ENCODE results near the gene CCDC78. TPM values are rescaled to one million over a fixed set of nuclear protein-coding genes. Genes with fewer than 3 reads are reported as not detected.

Gene CCDC78
- total and polyA plus RNA-seq, 2 donors (not counting 3 experiments of a cell fraction or from before 2014, with no cell fraction given), result 0.50 to 1.3 TPM

- no peak overlapping the region for H3K4me3 ChIP-seq (replicated peaks in 1 of 3; ENCODE audit: insufficient read depth in 1 of 3, low read depth in 1 of 3, low read length in 3 of 3)
- H3K4me1 ChIP-seq (ENCODE audit: control insufficient read depth, extremely low read depth, insufficient read depth, low read length), result peaks cover 5% of the 10 kb centered on the region
- TF ChIP-seq MYC (IDR thresholded peaks at IDR 0.05; ENCODE audit: low read depth, low read length) (no peak), CTCF (IDR thresholded peaks at IDR 0.05; ENCODE audit: extremely low read depth in 1 of 2, insufficient read depth in 1 of 2, low read depth in 1 of 2, low read length in 2 of 2) (no peak), EZH2 (IDR thresholded peaks at IDR 0.05; ENCODE audit: borderline replicate concordance, low read depth, low read length, severe bottlenecking) (no peak), MAX (IDR thresholded peaks at IDR 0.05; ENCODE audit: insufficient read depth, insufficient read length) (no peak), POLR2AphosphoS5 (IDR thresholded peaks at IDR 0.05; ENCODE audit: insufficient read depth, low read depth, low read length) (no peak), FOS (IDR thresholded peaks at IDR 0.05; ENCODE audit: borderline replicate concordance, insufficient read depth, low read length) (no peak), GATA2 (IDR thresholded peaks at IDR 0.05; ENCODE audit: insufficient read depth, insufficient read length, low read depth, low read length) (no peak), POLR2A (IDR thresholded peaks at IDR 0.05; ENCODE audit: low read depth, low read length) (no peak), JUN (IDR thresholded peaks at IDR 0.05; ENCODE audit: borderline replicate concordance, insufficient read depth, insufficient read length, low read depth) (no peak)
- H3K36me3 ChIP-seq (ENCODE audit: control insufficient read depth in 2 of 2, extremely low read depth in 1 of 2, insufficient read depth in 2 of 2, low read length in 2 of 2), result no peaks in the 10 kb centered on the region
- no peaks in the 10 kb centered on the region for H4K20me1 ChIP-seq (replicated peaks; ENCODE audit: control insufficient read depth, extremely low read depth, insufficient read depth, low read length)
- no peak for DNase-seq (ENCODE audit: low read depth, low spot score)
- no peaks in the 10 kb centered on the region for H3K79me2 ChIP-seq (ENCODE audit: control insufficient read depth, insufficient read depth, low read length)
- ChIA-PET POLR2A (no interaction called here), CTCF (interaction anchor here (1.0 to 2.4 kb wide), 4 partner anchors 9 to 346 kb away, joined by 3 to 17 read pairs (median 4); partner anchors contain the start of gene WDR24)
- H3K27me3 ChIP-seq (ENCODE audit: control insufficient read depth in 2 of 2, insufficient read depth in 2 of 2, low read length in 2 of 2), result peaks cover 12 to 16% of the 10 kb centered on the region in 2 experiments
- H2AFZ ChIP-seq (ENCODE audit: low read depth, low read length), result no peak overlapping the region
- H3K4me2 ChIP-seq (ENCODE audit: insufficient read depth, low read length), result no peak overlapping the region
- H3K9me1 ChIP-seq (replicated peaks; ENCODE audit: control insufficient read depth, extremely low read depth, insufficient read depth, low read length), result no peaks in the 10 kb centered on the region
- no peak overlapping the region for H3K27ac ChIP-seq (ENCODE audit: insufficient read depth, low read depth, low read length)
- BruUV-seq (replicated peaks), result no TSS peak
- dilution Hi-C loops (cut with MboI; ENCODE audit: extremely low pct_ligation_motif_present, low sequenced_read_pairs) (no loop called here), intact Hi-C loops (cut with micrococcal nuclease) (loop anchor here (1.0 kb wide), 1 partner anchor 75 kb away; no protein-coding TSS in a partner anchor)
- no peak for FAIRE-seq
- no peaks in the 10 kb centered on the region for H3K9me3 ChIP-seq (replicated peaks; ENCODE audit: control insufficient read depth, insufficient read depth, low read length)
- no peak overlapping the region for H3K9ac ChIP-seq (replicated peaks; ENCODE audit: extremely low read depth, insufficient read depth, low read length)
Measured at GRCh38 chr16:710500-711075, 15.7 kb downstream of the CCDC78 start.
